IMR-90 (cell line): Measurements from ENCODE around the gene PTPRK. TPM values are rescaled to one million over a fixed set of nuclear protein-coding genes. Genes with fewer than 3 reads are reported as not detected.

ENCODE experiments used
- ATAC-seq: fragments of 200-7000 bp; cut with Tn5 transposase; 2 replicates; pipeline ENCODE4 v1.9.1; 2020; ENCODE audit warnings: low read depth, mild to moderate bottlenecking, moderate library complexity
- BruUV-seq: library from RNA; stranded (reverse); fragments of 400-500 nt; replicated peaks from 2 replicates; lab custom pipeline; 2021; lab: Mats Ljungman, UMichigan
- CTCF ChIA-PET: fragments of 300-600 bp; formaldehyde crosslinking; extraction: SDS; loops from one replicate; lab custom pipeline; 2021; ENCODE audit warnings: antibody characterized with exemption; lab: Yijun Ruan, JAX
- POLR2A ChIA-PET: fragments of 300-600 bp; sonication (Branson Sonifier 250); formaldehyde crosslinking; loops from one replicate; lab custom pipeline; 2022; ENCODE audit warnings: antibody characterized with exemption; ENCODE audit not compliant: unreplicated experiment; lab: Charles Lee
- DNase-seq: peaks from one replicate; pipeline ENCODE4 v3.0.0; 2013
- H2AFZ ChIP-seq: replicated peaks from 2 replicates; pipeline ENCODE3; 2013; ENCODE audit warnings: low read length, mild to moderate bottlenecking; ENCODE audit not compliant: poor library complexity
- H2AK5ac ChIP-seq: 2 replicates; pipeline ENCODE4 v1.6.1; 2013; ENCODE audit warnings: low read depth, low read length, inconsistent platforms
- H2AK9ac ChIP-seq: replicated peaks from 2 replicates; pipeline ENCODE3; 2013; ENCODE audit warnings: mild to moderate bottlenecking, low read depth, low read length, moderate library complexity; ENCODE audit not compliant: poor library complexity
- H2BK120ac ChIP-seq: 2 replicates; pipeline ENCODE4 v1.6.1; 2013; ENCODE audit warnings: low read depth, low read length, inconsistent platforms
- H2BK15ac ChIP-seq: 3 replicates; pipeline ENCODE4 v1.6.1; 2013; ENCODE audit warnings: low read depth, low read length, inconsistent platforms
- H2BK20ac ChIP-seq: 2 replicates; pipeline ENCODE4 v1.6.1; 2013; ENCODE audit warnings: low read depth, mild to moderate bottlenecking, inconsistent platforms, low read length, moderate library complexity
- H2BK5ac ChIP-seq: 2 replicates; pipeline ENCODE4 v1.6.1; 2013; ENCODE audit warnings: mild to moderate bottlenecking, low read depth, low read length, inconsistent platforms; ENCODE audit not compliant: poor library complexity, severe bottlenecking
- H3K14ac ChIP-seq: replicated peaks from 2 replicates; pipeline ENCODE4 v1.6.1; 2013; ENCODE audit warnings: low read depth, low read length, inconsistent platforms
- H3K18ac ChIP-seq: 2 replicates; pipeline ENCODE4 v1.6.1; 2013; ENCODE audit warnings: low read depth, low read length, control low read depth
- H3K23ac ChIP-seq: 2 replicates; pipeline ENCODE4 v1.6.1; 2013; ENCODE audit warnings: low read depth, low read length, inconsistent platforms
- H3K27ac ChIP-seq: 2 replicates; pipeline ENCODE4 v1.5.1; 2013; ENCODE audit warnings: mild to moderate bottlenecking, control low read depth, low read length; ENCODE audit not compliant: insufficient read depth
- H3K27me3 ChIP-seq: 2 replicates; pipeline ENCODE4 v1.6.1; 2013; ENCODE audit warnings: low read length; ENCODE audit not compliant: control insufficient read depth, insufficient read depth
- H3K36me3 ChIP-seq: 2 replicates; pipeline ENCODE4 v1.6.1; 2013; ENCODE audit warnings: low read length, mixed read lengths; ENCODE audit not compliant: control insufficient read depth, insufficient read depth
- H3K4ac ChIP-seq: 2 replicates; pipeline ENCODE4 v1.6.1; 2013; ENCODE audit warnings: low read depth, low read length, inconsistent platforms
- H3K4me1 ChIP-seq: 2 replicates; pipeline ENCODE4 v1.6.1; 2013; ENCODE audit warnings: low read length, mixed read lengths; ENCODE audit not compliant: control insufficient read depth, insufficient read depth
- H3K4me2 ChIP-seq: 2 replicates; pipeline ENCODE4 v1.6.1; 2013; ENCODE audit warnings: low read depth, mild to moderate bottlenecking, control low read depth, low read length, moderate library complexity
- H3K4me3 ChIP-seq: 2 replicates; pipeline ENCODE4 v1.5.1; 2013; ENCODE audit warnings: low read depth, mild to moderate bottlenecking, control low read depth, low read length, moderate library complexity; ENCODE audit not compliant: insufficient read depth
- H3K56ac ChIP-seq: 2 replicates; pipeline ENCODE4 v1.6.1; 2013; ENCODE audit warnings: low read length, inconsistent platforms; ENCODE audit not compliant: insufficient read depth; ENCODE audit errors: extremely low read depth
- H3K79me1 ChIP-seq, 2 experiments: 2 replicates each; pipeline ENCODE4 v1.6.1; 2013; ENCODE audit warnings: low read length in 2 of 2, inconsistent platforms in 1 of 2, low read depth in 1 of 2
- H3K9ac ChIP-seq: 2 replicates; pipeline ENCODE4 v1.6.1; 2013; ENCODE audit warnings: low read depth, low read length, control low read depth
- H3K9me1 ChIP-seq: 2 replicates; pipeline ENCODE4 v1.6.1; 2013; ENCODE audit warnings: low read length, inconsistent platforms; ENCODE audit not compliant: insufficient read depth
- H3K9me3 ChIP-seq: 2 replicates; pipeline ENCODE4 v1.6.1; 2013; ENCODE audit warnings: low read length; ENCODE audit not compliant: control insufficient read depth, insufficient read depth
- H4K20me1 ChIP-seq: 2 replicates; pipeline ENCODE4 v1.6.1; 2013; ENCODE audit warnings: low read length, inconsistent platforms; ENCODE audit not compliant: insufficient read depth
- H4K5ac ChIP-seq: 2 replicates; pipeline ENCODE4 v1.6.1; 2013; ENCODE audit warnings: mild to moderate bottlenecking, low read depth, low read length, control low read depth
- H4K8ac ChIP-seq, 2 experiments: 2 replicates each; pipeline ENCODE4 v1.6.1; 2013; ENCODE audit warnings: low read depth in 2 of 2, low read length in 2 of 2, control low read depth in 1 of 2, inconsistent platforms in 1 of 2
- H4K91ac ChIP-seq: 2 replicates; pipeline ENCODE4 v1.6.1; 2013; ENCODE audit warnings: low read depth, low read length, inconsistent platforms; ENCODE audit not compliant: insufficient read depth
- BHLHE40 ChIP-seq: fragments of 150-350 bp; IDR thresholded peaks from 2 replicates; pipeline ENCODE4 v1.6.1; 2016; ENCODE audit warnings: mild to moderate bottlenecking, low read depth, low read length
- CEBPB ChIP-seq: IDR thresholded peaks from 2 replicates; pipeline ENCODE4 v1.6.1; 2012; ENCODE audit warnings: low read depth, low read length, improper control_type of control experiment
- CHD1 ChIP-seq: IDR thresholded peaks from 2 replicates; pipeline ENCODE4 v1.6.1; 2012; ENCODE audit warnings: low read depth, low read length, improper control_type of control experiment
- FOS ChIP-seq: fragments of 150-350 bp; IDR thresholded peaks from 2 replicates; pipeline ENCODE4 v1.6.1; 2016; ENCODE audit warnings: low read depth, low read length
- MAFK ChIP-seq: IDR thresholded peaks from 2 replicates; pipeline ENCODE4 v1.6.1; 2012; ENCODE audit warnings: low read depth, low read length, improper control_type of control experiment
- MAZ ChIP-seq: IDR thresholded peaks from 2 replicates; pipeline ENCODE4 v1.6.1; 2012; ENCODE audit warnings: low read depth, mild to moderate bottlenecking, low read length, improper control_type of control experiment, moderate library complexity, borderline replicate concordance
- MXI1 ChIP-seq: IDR thresholded peaks from 2 replicates; pipeline ENCODE4 v1.6.1; 2012; ENCODE audit warnings: low read depth, mild to moderate bottlenecking, low read length, moderate library complexity, borderline replicate concordance
- NFE2L2 ChIP-seq: fragments of 150-350 bp; IDR thresholded peaks from 2 replicates; pipeline ENCODE4 v1.6.1; 2016; ENCODE audit warnings: low read depth, mild to moderate bottlenecking, low read length
- POLR2A ChIP-seq: IDR thresholded peaks from 2 replicates; pipeline ENCODE4 v1.6.1; 2012; ENCODE audit warnings: mild to moderate bottlenecking, low read depth, low read length
- RCOR1 ChIP-seq: IDR thresholded peaks from 2 replicates; pipeline ENCODE4 v1.6.1; 2012; ENCODE audit warnings: mild to moderate bottlenecking, low read length, improper control_type of control experiment; ENCODE audit not compliant: insufficient replicate concordance
- RFX5 ChIP-seq: IDR thresholded peaks from 2 replicates; pipeline ENCODE4 v1.8.0; 2012; ENCODE audit warnings: low read depth, mild to moderate bottlenecking, low read length, moderate library complexity
- WGBS, 2 experiments: methylation state at CpG; one replicate each; pipeline versions ENCODE4 v1.1.5 to v1.1.7; 2013; ENCODE audit warnings: missing lambda C conversion rate in 2 of 2; ENCODE audit not compliant: insufficient read length in 1 of 2; ENCODE audit errors: extremely low coverage in 2 of 2; 5-methylcytosine and 5-hydroxymethylcytosine counted together
- dilution Hi-C: fragments of 300-500 bp; cut with HindIII; formaldehyde crosslinking; loops from one replicate; pipeline ENCODE4 v1.14.3; 2018; ENCODE audit warnings: low sequenced_read_pairs; ENCODE audit not compliant: unreplicated experiment
- in situ Hi-C: fragments of 300-500 bp; cut with MboI; formaldehyde crosslinking; loops from 3 replicates; pipeline ENCODE4 v1.14.3; 2019; ENCODE audit warnings: low sequenced_read_pairs, inconsistent platforms, mixed read lengths
- intact Hi-C: fragments of 100-400 bp; cut with micrococcal nuclease; formaldehyde crosslinking; loops from 2 replicates; pipeline ENCODE4 v1.10.0; 2022
- polyA plus RNA-seq, 3 experiments: library from polyadenylated mRNA; depleted of rRNA; stranded (reverse); fragments of >200 nt; gene quantifications; 2 replicates each; pipeline ENCODE4 v1.2.3, GENCODE V29; 2012; ENCODE audit warnings: low replicate concordance in 1 of 3
- total RNA-seq: library from RNA; depleted of rRNA; stranded (reverse); fragments of >200 nt; gene quantifications from 2 replicates; pipeline ENCODE4 v1.2.3, GENCODE V29; 2012

Gene PTPRK
- total and polyA plus RNA-seq, 2 of the 4 experiments (the other 2 are of a cell fraction): 18.0 to 80.8 TPM

DNA sequence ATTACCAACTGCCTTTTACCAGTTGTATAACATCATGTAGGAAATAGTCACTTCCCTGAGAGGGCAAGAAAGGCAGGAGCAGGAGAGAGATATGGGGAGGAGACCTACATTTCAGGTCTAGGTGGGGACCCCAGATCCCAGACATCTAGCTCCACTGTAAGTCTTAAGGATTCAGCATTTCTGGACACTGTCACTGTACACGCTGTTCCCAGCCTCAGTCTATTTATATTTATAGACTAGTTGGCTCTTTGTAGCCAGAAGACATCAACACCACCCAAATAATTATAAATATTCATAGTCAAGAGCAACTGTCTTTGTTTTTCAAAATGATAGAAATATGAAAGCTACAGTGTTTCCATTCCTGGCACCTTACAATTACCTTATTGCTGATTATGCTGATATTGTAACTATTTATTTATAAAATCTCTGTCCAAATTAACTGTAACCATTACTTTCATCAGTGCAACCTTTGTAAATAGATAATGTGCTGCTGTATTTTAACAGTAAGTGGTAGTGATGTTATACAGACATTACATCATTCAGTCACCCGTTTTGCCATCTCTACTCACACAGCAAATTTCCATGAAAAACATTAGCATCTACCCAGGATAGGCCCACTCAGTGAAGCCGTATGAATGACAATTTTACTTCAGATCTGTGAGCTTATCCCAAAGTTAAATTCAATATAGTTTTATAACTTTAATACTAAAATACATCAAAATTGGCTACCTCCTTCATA is 162.8 kb downstream of the PTPRK start:
- ATAC-seq (no peak), DNase-seq (no peak)
- Histone ChIP-seq H4K91ac (no peak overlapping the region), H4K8ac (no peak overlapping the region), H2AFZ (no peak overlapping the region), H3K27ac (no peak overlapping the region), H3K4me1 (peaks cover 2% of the 10 kb centered on the region; the same call in 1 of the 2 replicates), H3K36me3 (no peaks in the 10 kb centered on the region), H3K79me1 (peaks cover 24 to 33% of the 10 kb centered on the region in 2 experiments), H3K4me3 (no peak overlapping the region), H3K9me1 (peaks cover 3% of the 10 kb centered on the region), H2BK120ac (no peak overlapping the region), H3K4ac (no peak overlapping the region), H2AK5ac (no peak overlapping the region), H3K56ac (no peak overlapping the region), H3K14ac (no peak overlapping the region), H4K20me1 (peaks cover 6% of the 10 kb centered on the region; the same call in 1 of the 2 replicates), H2BK20ac (no peak overlapping the region), H3K9me3 (no peaks in the 10 kb centered on the region), H3K4me2 (no peak overlapping the region), H2AK9ac (no peak overlapping the region), H2BK5ac (no peak overlapping the region), H3K23ac (no peak overlapping the region; the same call in 1 of the 2 replicates), H3K9ac (no peak overlapping the region), H3K27me3 (no peaks in the 10 kb centered on the region), H2BK15ac (no peak overlapping the region), H3K18ac (no peak overlapping the region), H4K5ac (no peak overlapping the region)
- ChIA-PET POLR2A (no interaction called here), CTCF (interaction anchor here (0.9 to 1.1 kb wide), 2 partner anchors 18 to 159 kb away, joined by 3 to 4 read pairs; no protein-coding TSS in a partner anchor)
- no peak for TF ChIP-seq POLR2A
- TF ChIP-seq FOS: no peak
- TF ChIP-seq NFE2L2: no peak
- no peak for TF ChIP-seq CEBPB
- no peak for TF ChIP-seq RFX5
- TF ChIP-seq RCOR1: no peak
- TF ChIP-seq MAZ: no peak
- no peak for TF ChIP-seq BHLHE40
- TF ChIP-seq CHD1: no peak
- no peak for TF ChIP-seq MAFK
- TF ChIP-seq MXI1: no peak
- dilution Hi-C loops (no loop called here), intact Hi-C loops (no loop called here), in situ Hi-C loops (no loop called here)
- BruUV-seq: no TSS peak
- WGBS, 2 experiments: no CpG with 5 or more reads among the region's 3 CpGs
